Neural progenitor cell (in vitro differentiated cells): ENCODE data around the gene TGFBR2. TPM values are rescaled to one million over a fixed set of nuclear protein-coding genes. Genes with fewer than 3 reads are reported as not detected.

ENCODE experiments used
- DNase-seq: peaks from one replicate; pipeline ENCODE4 v3.0.0-alpha.2; 2016; ENCODE audit warnings: low spot score
- H2AFZ ChIP-seq: fragments of 200-600 bp; sonication (generic); replicated peaks from 2 replicates; pipeline ENCODE4 v1.6.1; 2016; ENCODE audit warnings: antibody characterized with exemption
- H3F3A ChIP-seq: fragments of 200-600 bp; sonication (generic); 2 replicates; pipeline ENCODE4 v1.6.1; 2016; ENCODE audit warnings: antibody characterized with exemption, low read depth
- H3K27ac ChIP-seq: fragments of 200-600 bp; sonication (generic); 2 replicates; pipeline ENCODE4 v1.5.1; 2016; ENCODE audit warnings: mild to moderate bottlenecking
- H3K27me3 ChIP-seq: fragments of 200-600 bp; sonication (generic); 2 replicates; pipeline ENCODE4 v1.6.1; 2016; ENCODE audit warnings: mild to moderate bottlenecking, moderate library complexity
- H3K36me3 ChIP-seq: fragments of 200-600 bp; sonication (generic); 2 replicates; pipeline ENCODE4 v1.5.1; 2016
- H3K4me1 ChIP-seq: fragments of 200-600 bp; sonication (generic); 2 replicates; pipeline ENCODE4 v1.6.1; 2016; ENCODE audit warnings: mixed run types
- H3K4me2 ChIP-seq: fragments of 200-600 bp; sonication (generic); 2 replicates; pipeline ENCODE4 v1.6.1; 2016
- H3K4me3 ChIP-seq: fragments of 200-600 bp; sonication (generic); 2 replicates; pipeline ENCODE4 v1.5.1; 2016
- H3K79me2 ChIP-seq: fragments of 200-600 bp; sonication (generic); 2 replicates; pipeline ENCODE4 v1.6.1; 2016; ENCODE audit warnings: low read depth
- H3K9ac ChIP-seq: fragments of 200-600 bp; sonication (generic); 2 replicates; pipeline ENCODE4 v1.6.1; 2016
- H3K9me3 ChIP-seq: fragments of 200-600 bp; sonication (generic); 2 replicates; pipeline ENCODE4 v1.5.1; 2016; ENCODE audit warnings: low read depth
- H4K20me1 ChIP-seq: fragments of 200-600 bp; sonication (generic); 2 replicates; pipeline ENCODE4 v1.6.1; 2016; ENCODE audit warnings: low read depth
- H3K27ac Mint-ChIP-seq: 3 replicates; pipeline ENCODE4 v1.8.0; 2021; ENCODE audit warnings: mixed read lengths
- H3K27me3 Mint-ChIP-seq: 2 replicates; pipeline ENCODE4 v1.8.0; 2022; ENCODE audit warnings: low read depth, mild to moderate bottlenecking, inconsistent platforms, moderate library complexity, mixed read lengths; ENCODE audit not compliant: insufficient read depth
- H3K36me3 Mint-ChIP-seq: 3 replicates; pipeline ENCODE4 v1.8.0; 2021; ENCODE audit warnings: mixed read lengths
- H3K4me1 Mint-ChIP-seq: 3 replicates; pipeline ENCODE4 v1.8.0; 2021; ENCODE audit warnings: mixed read lengths
- H3K4me3 Mint-ChIP-seq: 3 replicates; pipeline ENCODE4 v1.8.0; 2021; ENCODE audit warnings: mild to moderate bottlenecking, moderate library complexity, mixed read lengths
- H3K9me3 Mint-ChIP-seq: 3 replicates; pipeline ENCODE4 v1.8.0; 2020; ENCODE audit warnings: mixed read lengths
- EZH2 ChIP-seq: fragments of 200-600 bp; sonication (generic); IDR thresholded peaks from 2 replicates; pipeline ENCODE4 v1.6.1; 2017; ENCODE audit warnings: antibody characterized with exemption, mild to moderate bottlenecking, moderate library complexity
- EZH2phosphoT487 ChIP-seq: fragments of 200-600 bp; sonication (generic); IDR thresholded peaks from 2 replicates; pipeline ENCODE4 v1.6.1; 2017; ENCODE audit warnings: antibody characterized with exemption
- total RNA-seq: library from RNA; depleted of rRNA; stranded (reverse); fragments of >200 nt; gene quantifications from 2 replicates; pipeline ENCODE4 v1.2.3, GENCODE V29; 2015; ENCODE audit warnings: low replicate concordance
- TF ChIP-seq, protein P1 (sequence below): fragments of 200-600 bp; sonication (generic); IDR thresholded peaks from 2 replicates; pipeline ENCODE4 v1.5.1; 2017; ENCODE audit warnings: antibody characterized with exemption, mild to moderate bottlenecking

The TGFBR2 gene
- total RNA-seq, 1 donor from 2014 or later: 7.3 TPM

DNA sequence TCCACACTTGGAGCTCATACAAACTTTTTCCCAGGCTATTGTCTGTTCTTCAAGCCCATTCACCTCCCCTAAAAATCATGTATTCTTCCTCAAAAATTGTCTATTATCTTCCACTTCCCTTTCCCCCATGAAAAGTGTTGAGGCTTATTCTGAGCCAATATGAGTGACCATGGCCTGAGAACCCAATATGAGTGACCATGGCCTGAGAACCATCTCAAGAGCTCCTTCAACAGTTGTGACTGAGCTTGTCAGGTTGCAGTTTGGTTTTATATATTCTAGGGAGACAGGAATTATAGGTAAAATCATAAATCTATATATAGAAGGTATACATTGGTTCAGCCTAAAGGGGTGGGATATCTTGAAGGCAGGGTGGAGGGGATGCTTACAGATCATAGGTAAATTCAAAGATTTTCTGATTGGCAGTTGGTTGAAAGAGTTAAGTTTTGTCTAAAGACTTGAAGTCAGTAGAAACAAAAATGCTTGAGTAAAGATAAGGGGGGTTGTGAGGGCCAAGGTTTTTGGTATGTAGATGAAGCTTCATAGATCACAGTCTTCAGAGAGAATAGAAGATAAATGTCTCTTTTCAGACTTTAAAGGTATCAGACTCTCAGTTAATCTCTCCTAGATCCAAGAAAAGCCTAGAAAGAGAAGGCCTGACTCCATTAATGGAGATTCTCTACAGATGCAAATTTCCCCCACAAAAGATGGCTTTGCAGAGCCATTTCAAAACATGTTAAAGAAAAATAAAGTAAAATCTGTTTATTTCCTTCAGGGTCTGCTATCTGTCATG is 95.8 kb downstream of the TGFBR2 start:
- H3K9me3 Mint-ChIP-seq: peaks cover 14% of the 10 kb centered on the region
- H3K4me1 Mint-ChIP-seq: no peaks in the 10 kb centered on the region
- TF ChIP-seq EZH2phosphoT487: no peak
- TF ChIP-seq, protein P1, sequence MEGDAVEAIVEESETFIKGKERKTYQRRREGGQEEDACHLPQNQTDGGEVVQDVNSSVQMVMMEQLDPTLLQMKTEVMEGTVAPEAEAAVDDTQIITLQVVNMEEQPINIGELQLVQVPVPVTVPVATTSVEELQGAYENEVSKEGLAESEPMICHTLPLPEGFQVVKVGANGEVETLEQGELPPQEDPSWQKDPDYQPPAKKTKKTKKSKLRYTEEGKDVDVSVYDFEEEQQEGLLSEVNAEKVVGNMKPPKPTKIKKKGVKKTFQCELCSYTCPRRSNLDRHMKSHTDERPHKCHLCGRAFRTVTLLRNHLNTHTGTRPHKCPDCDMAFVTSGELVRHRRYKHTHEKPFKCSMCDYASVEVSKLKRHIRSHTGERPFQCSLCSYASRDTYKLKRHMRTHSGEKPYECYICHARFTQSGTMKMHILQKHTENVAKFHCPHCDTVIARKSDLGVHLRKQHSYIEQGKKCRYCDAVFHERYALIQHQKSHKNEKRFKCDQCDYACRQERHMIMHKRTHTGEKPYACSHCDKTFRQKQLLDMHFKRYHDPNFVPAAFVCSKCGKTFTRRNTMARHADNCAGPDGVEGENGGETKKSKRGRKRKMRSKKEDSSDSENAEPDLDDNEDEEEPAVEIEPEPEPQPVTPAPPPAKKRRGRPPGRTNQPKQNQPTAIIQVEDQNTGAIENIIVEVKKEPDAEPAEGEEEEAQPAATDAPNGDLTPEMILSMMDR: no peak
- TF ChIP-seq EZH2: no peak
- no peak for DNase-seq
- no peak overlapping the region for H3K4me3 Mint-ChIP-seq
- no peaks in the 10 kb centered on the region for H3K36me3 ChIP-seq
- H3K27me3 Mint-ChIP-seq: no peaks in the 10 kb centered on the region
- no peak overlapping the region for H3K27ac Mint-ChIP-seq
- no peak overlapping the region for H3K9ac ChIP-seq
- no peaks in the 10 kb centered on the region for H3K4me1 ChIP-seq
- no peaks in the 10 kb centered on the region for H4K20me1 ChIP-seq
- H3K79me2 ChIP-seq: no peaks in the 10 kb centered on the region
- H3K4me2 ChIP-seq: no peak overlapping the region
- no peak overlapping the region for H3K4me3 ChIP-seq
- H3K9me3 ChIP-seq: no peaks in the 10 kb centered on the region
- H3K27me3 ChIP-seq: no peaks in the 10 kb centered on the region
- H3K27ac ChIP-seq: no peak overlapping the region
- peaks cover 7% of the 10 kb centered on the region for H3K36me3 Mint-ChIP-seq
- H2AFZ ChIP-seq: no peak overlapping the region
- no peaks in the 10 kb centered on the region for H3F3A ChIP-seq

DNA sequence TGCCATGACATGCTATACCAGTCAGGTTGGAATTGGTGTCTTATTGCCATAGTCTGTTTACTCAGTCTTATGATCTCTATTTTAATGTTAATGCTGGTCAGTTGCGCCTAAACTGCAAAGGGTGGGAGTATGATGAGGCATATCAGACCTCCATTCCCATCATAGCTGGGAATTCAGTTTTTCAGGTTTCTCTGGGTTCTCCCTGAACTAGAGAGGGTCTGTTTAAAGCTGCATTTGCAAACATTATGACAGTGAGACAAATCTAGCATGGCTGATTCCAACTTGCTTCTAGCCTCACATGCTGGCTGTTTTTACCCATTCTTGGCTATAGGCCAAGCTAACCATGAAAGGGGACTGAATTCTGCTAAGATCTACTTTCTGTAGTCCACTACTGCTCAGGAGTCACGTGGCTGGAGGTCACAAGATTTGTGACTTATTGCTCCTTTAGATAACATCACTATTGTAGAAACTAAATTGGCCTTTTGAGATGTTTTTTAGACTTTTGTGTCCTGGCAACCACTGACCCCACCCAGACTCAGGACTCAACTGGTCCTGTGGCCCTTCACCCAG is 96.5 kb downstream of the TGFBR2 start:
- no peak for DNase-seq
- Histone ChIP-seq H3K4me2 (no peak overlapping the region), H3K9me3 (no peaks in the 10 kb centered on the region), H3K4me1 (no peaks in the 10 kb centered on the region), H2AFZ (no peak overlapping the region), H3K79me2 (no peaks in the 10 kb centered on the region), H3K36me3 (no peaks in the 10 kb centered on the region), H3K27me3 (no peaks in the 10 kb centered on the region), H3F3A (no peaks in the 10 kb centered on the region), H3K9ac (no peak overlapping the region), H4K20me1 (no peaks in the 10 kb centered on the region), H3K27ac (no peak overlapping the region), H3K4me3 (no peak overlapping the region)
- TF ChIP-seq EZH2: no peak
- no peak overlapping the region for H3K4me3 Mint-ChIP-seq
- no peaks in the 10 kb centered on the region for H3K4me1 Mint-ChIP-seq
- no peaks in the 10 kb centered on the region for H3K27me3 Mint-ChIP-seq
- H3K27ac Mint-ChIP-seq: no peak overlapping the region
- peaks cover 14% of the 10 kb centered on the region for H3K9me3 Mint-ChIP-seq
- H3K36me3 Mint-ChIP-seq: peaks cover 7% of the 10 kb centered on the region

DNA sequence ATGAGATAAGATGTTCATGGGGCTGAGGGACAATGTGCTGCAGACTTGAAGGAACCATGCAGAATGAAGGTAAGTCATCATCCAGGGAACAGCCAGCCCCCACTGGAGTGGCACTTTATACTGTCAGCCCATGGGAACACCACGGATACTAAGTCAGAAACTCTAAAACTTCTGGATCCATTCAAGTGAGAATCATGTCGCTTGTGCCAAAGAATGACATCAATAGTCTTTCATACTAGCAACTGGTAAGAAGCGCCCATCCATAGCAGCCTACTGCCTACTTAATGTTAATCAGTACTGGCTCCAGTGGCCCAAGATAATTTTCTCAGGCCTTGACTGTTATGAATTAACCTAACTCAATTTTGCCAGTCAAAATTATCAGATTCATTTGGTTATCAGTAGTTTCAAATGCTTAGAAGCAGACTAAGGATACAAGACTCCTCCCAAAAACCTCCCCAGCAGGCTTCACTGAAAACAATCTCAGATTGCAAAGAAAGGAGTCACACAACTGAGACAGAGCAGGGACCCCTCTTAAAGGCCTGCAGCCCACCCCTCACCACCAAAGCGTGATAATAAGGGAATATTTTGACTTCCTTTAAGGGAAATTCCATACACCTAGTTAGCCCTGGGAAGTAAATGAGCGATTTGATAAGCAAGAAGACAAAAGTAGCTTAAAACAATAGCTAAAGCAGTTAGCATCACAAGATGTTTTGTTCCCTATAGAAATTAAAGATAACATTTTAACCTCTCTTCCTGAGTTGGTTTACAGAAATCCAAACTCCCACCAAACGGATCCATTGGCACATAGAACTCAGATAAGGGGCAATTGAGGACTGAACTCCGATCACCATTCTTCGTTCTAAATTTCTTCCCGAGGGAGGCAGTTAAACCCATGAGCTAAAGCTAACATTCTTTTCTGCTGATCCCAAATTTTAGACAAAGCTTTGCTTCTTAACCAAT is 98.8 kb downstream of the TGFBR2 start:
- no peaks in the 10 kb centered on the region for H3K27me3 ChIP-seq
- H3K79me2 ChIP-seq: no peaks in the 10 kb centered on the region
- H2AFZ ChIP-seq: peak overlapping the region; percentile 26
- peaks cover 14% of the 10 kb centered on the region for H3K9me3 Mint-ChIP-seq
- H3K4me3 ChIP-seq: no peak overlapping the region
- H3K4me2 ChIP-seq: no peak overlapping the region
- no peaks in the 10 kb centered on the region for H3K4me1 ChIP-seq
- no peaks in the 10 kb centered on the region for H3K36me3 ChIP-seq
- no peaks in the 10 kb centered on the region for H3F3A ChIP-seq
- H3K27me3 Mint-ChIP-seq: no peaks in the 10 kb centered on the region
- TF ChIP-seq, protein P1: no peak
- no peaks in the 10 kb centered on the region for H3K9me3 ChIP-seq
- H3K27ac ChIP-seq: no peak overlapping the region
- no peak overlapping the region for H3K4me3 Mint-ChIP-seq
- no peaks in the 10 kb centered on the region for H4K20me1 ChIP-seq
- peaks cover 5% of the 10 kb centered on the region for H3K36me3 Mint-ChIP-seq
- no peak for DNase-seq
- no peaks in the 10 kb centered on the region for H3K4me1 Mint-ChIP-seq
- H3K27ac Mint-ChIP-seq: no peak overlapping the region
- H3K9ac ChIP-seq: no peak overlapping the region
